ENCODE results near the gene CELF5.
"Not testable (repeated sequence)": the region's sequence is repeated elsewhere in the genome, so short reads cannot be mapped to it uniquely, and the experiment has no call there.

Gene CELF5

DNA sequence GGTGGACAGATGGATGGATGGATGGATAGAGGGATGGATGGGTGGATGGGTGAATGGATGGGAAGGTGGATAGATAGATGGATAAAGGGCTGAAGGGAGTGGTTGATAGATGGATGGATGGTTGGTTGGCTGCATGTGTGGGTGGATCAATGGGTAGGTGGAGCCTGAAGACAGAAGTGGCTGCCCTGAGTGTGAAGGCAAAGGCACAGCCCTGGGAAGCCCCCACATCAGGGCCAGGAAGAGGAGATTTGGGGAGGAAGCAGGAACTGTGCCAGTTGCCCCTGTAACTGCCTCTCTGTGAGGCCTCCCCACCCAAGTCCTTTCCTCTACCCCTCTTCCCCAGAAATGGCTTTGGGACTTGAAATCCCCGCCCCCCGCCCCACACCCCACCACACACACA, 98.6 kb downstream of the CELF5 start:
- DNase-seq (ENCODE audit: extremely low read depth, low read depth) = no peak
- TF ChIP-seq, protein P1, sequence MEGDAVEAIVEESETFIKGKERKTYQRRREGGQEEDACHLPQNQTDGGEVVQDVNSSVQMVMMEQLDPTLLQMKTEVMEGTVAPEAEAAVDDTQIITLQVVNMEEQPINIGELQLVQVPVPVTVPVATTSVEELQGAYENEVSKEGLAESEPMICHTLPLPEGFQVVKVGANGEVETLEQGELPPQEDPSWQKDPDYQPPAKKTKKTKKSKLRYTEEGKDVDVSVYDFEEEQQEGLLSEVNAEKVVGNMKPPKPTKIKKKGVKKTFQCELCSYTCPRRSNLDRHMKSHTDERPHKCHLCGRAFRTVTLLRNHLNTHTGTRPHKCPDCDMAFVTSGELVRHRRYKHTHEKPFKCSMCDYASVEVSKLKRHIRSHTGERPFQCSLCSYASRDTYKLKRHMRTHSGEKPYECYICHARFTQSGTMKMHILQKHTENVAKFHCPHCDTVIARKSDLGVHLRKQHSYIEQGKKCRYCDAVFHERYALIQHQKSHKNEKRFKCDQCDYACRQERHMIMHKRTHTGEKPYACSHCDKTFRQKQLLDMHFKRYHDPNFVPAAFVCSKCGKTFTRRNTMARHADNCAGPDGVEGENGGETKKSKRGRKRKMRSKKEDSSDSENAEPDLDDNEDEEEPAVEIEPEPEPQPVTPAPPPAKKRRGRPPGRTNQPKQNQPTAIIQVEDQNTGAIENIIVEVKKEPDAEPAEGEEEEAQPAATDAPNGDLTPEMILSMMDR (IDR thresholded peaks at IDR 0.05; ENCODE audit: low read depth, low read length) = no peak

DNA sequence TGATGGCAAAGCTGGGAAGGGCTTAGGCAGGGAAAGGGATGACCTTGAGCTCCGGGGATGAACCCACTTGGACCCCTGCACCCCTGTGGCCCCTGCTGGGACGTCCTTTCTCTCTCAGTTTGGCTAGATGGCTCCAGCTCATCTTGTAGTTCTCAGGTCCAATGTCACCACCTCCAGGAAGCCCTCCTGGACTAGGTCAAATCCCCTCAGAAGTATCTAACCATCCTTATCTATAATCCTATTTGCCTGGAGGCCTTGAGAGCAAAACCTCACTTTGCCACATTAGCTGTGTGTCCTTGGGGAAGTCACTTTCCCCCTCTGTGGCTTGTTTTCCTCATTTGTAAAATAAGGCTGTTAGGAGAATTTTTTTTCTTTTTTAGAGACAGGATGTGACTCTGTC, 99.2 kb downstream of the CELF5 start:
- TF ChIP-seq, protein P1 (IDR thresholded peaks at IDR 0.05; ENCODE audit: low read depth, low read length) = no peak
- no peak for DNase-seq (ENCODE audit: extremely low read depth, low read depth)

DNA sequence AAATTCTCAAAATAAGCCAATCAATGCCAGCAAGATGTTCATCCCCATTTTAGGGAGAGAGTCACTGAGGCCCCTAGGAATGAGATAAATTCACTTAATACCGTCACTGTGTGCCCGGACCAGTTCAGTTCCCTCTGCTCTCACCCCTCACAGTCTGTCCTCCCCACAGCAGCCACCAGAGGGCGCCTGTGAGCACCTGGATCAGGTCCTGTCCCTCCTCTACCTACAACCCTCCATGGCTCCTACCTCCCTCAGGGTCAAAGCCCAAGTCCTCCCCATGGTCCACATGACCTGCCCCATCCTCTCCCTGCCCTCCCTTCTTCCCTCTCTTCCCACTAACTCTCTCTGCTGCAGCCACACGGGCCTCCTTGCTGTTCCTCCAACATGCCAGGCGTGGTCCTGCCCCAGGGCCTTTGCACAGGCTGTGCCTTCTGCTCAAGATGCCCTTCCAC, 100.0 kb downstream of the CELF5 start:
- DNase-seq (ENCODE audit: extremely low read depth, low read depth) = no peak

DNA sequence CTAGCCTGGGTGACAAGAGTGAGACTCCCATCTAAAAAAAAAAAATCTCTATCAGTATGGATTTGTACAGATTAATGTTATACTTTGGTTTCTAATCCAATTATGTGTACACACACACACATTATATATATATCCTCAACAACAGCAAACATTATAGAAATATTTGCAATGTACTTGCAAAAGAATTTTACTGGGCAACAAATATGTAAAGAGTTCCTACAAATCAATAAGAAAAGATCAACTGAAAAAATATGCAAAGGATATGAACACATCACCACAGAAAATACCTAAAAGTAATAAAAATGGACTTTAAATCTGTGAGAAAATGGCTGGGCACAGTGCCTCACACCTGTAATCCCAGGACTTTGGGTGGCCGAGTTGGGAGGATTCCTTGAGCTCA, 101.0 kb downstream of the CELF5 start:
- TF ChIP-seq, protein P1 (IDR thresholded peaks at IDR 0.05; ENCODE audit: low read depth, low read length) = no peak
- no peak for DNase-seq (ENCODE audit: extremely low read depth, low read depth)

More for the DNA sequence above, 100.0 kb downstream of the CELF5 start:
- TF ChIP-seq, protein P1 (IDR thresholded peaks at IDR 0.05; ENCODE audit: low read depth, low read length) = peak; percentile 69

DNA sequence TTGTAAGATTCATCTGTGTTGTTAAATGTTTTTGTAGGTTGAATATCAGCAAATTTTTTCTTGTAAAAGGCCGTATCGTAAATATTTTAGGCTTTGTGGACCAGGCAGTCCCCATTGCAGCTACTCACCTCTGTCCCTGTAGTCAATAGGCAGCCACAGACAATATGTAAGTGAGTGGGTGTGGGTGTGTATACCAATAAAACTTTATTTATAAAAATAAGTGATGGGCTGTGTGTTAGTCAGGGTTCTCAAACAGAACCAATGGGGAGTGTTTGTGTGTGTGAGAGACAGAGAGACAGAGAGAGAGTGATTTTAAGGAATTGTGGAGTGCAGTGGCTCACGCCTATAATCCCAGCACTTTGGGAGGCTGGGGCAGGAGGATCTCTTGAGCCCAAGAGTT, 104.3 kb downstream of the CELF5 start:
- TF ChIP-seq, protein P1 (IDR thresholded peaks at IDR 0.05; ENCODE audit: low read depth, low read length) = no peak
- DNase-seq (ENCODE audit: extremely low read depth, low read depth) = no peak

DNA sequence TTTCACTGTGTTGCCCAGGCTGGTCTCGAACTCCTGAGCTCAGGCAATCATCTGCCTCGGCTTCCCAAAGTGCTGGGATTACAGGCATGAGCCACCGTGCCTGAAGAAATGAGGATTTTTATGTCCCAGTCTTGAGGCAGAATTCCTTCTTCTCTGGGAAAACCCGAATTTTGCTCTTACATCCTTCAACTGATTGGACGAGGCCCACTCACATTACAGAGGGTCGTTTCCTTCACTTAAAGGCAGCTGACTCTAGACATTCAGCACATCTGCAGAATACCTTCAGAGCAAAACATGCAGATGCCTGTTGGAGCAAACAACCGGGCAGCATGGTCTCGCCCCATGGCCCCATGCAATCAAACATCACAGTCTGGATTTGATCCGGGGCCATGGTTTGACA, 105.6 kb downstream of the CELF5 start:
- no peak for DNase-seq (ENCODE audit: extremely low read depth, low read depth)
- TF ChIP-seq, protein P1 (IDR thresholded peaks at IDR 0.05; ENCODE audit: low read depth, low read length) = no peak

DNA sequence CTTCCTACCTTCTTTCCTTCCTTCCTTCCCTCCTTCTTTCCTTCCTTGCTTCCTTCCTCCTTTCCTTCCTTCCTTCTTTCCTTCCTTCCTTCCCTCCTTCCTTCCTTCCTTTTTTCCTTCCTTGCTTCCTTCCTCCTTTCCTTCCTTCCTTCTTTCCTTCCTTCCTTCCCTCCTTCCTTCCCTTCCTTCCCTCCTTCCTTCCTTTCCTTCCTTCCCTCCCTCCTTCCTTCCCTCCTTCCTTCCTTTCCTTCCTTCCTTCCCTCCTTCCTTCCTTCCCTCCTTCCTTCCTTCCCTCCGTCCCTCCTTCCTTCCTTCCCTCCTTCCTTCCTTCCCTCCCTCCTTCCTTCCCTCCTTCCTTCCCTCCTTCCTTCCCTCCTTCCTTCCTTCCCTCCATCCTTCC, 107.8 kb downstream of the CELF5 start:
- not testable (repeated sequence) for DNase-seq (ENCODE audit: extremely low read depth, low read depth)

DNA sequence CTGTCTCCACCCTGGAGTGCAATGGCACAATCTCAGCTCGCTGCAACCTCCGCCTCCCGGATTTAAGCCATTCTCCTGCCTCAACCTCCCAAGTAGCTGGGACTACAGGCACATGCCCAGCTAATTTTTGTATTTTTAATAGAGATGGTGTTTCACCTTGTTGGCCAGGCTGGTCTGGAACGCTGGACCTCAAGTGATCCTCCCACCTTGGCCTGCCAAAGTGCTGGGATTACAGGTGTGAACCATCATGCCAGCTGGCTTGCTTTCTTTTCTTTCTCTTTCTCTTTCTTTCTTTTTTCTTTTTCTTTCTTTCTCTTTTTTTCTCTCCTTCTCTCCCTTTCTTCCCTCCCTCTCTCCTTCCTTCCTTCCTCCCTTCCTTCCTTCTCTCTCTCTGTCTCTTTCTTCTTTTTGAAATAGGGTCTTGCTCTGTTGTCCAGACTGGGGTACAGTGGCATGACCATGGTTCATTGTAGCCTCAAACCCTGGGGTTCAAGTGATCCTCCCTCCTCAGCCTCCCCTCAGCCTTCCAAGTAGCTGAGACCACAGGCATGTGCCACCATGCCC, 108.6 kb downstream of the CELF5 start:
- no peak for DNase-seq (ENCODE audit: extremely low read depth, low read depth)
- TF ChIP-seq, protein P1 (IDR thresholded peaks at IDR 0.05; ENCODE audit: low read depth, low read length) = no peak
